Ishikawa (cell line): ENCODE results near the gene SPATC1L.

Source experiments
- CEBPB ChIP-seq: IDR thresholded peaks from 2 replicates; pipeline ENCODE4 v1.6.1; 2012
- CREB1 ChIP-seq: IDR thresholded peaks from 2 replicates; pipeline ENCODE4 v1.6.1; 2012; ENCODE audit warnings: low read depth
- EP300 ChIP-seq: IDR thresholded peaks from 2 replicates; pipeline ENCODE4 v1.6.1; 2012; ENCODE audit warnings: borderline replicate concordance
- FOXM1 ChIP-seq: IDR thresholded peaks from 2 replicates; pipeline ENCODE4 v1.6.1; 2012; ENCODE audit warnings: low read depth, borderline replicate concordance
- MAX ChIP-seq: IDR thresholded peaks from 2 replicates; pipeline ENCODE4 v1.6.1; 2012
- NFIC ChIP-seq: IDR thresholded peaks from 2 replicates; pipeline ENCODE4 v1.6.1; 2012
- RAD21 ChIP-seq: IDR thresholded peaks from 2 replicates; pipeline ENCODE4 v1.6.1; 2012; ENCODE audit warnings: low read depth
- REST ChIP-seq: IDR thresholded peaks from 2 replicates; pipeline ENCODE4 v1.6.1; 2012; ENCODE audit warnings: low read depth, mild to moderate bottlenecking
- TAF1 ChIP-seq: IDR thresholded peaks from 2 replicates; pipeline ENCODE4 v1.6.1; 2012; ENCODE audit warnings: low read depth, mild to moderate bottlenecking
- TCF12 ChIP-seq: IDR thresholded peaks from 2 replicates; pipeline ENCODE4 v1.6.1; 2012; ENCODE audit warnings: low read depth
- TEAD4 ChIP-seq: IDR thresholded peaks from 2 replicates; pipeline ENCODE4 v1.6.1; 2012
- USF1 ChIP-seq: IDR thresholded peaks from 2 replicates; pipeline ENCODE4 v1.6.1; 2012
- YY1 ChIP-seq: IDR thresholded peaks from 2 replicates; pipeline ENCODE4 v1.6.1; 2012; ENCODE audit warnings: low read depth
- ZBTB7A ChIP-seq: IDR thresholded peaks from 2 replicates; pipeline ENCODE4 v1.6.1; 2012; ENCODE audit warnings: low read depth

SPATC1L gene

GRCh38 chr21:46205166-46205565 is 20.9 kb upstream of the SPATC1L start:
- TF ChIP-seq TCF12 = no peak
- no peak for TF ChIP-seq YY1
- no peak for TF ChIP-seq FOXM1
- no peak for TF ChIP-seq REST
- no peak for TF ChIP-seq CEBPB
- no peak for TF ChIP-seq NFIC
- no peak for TF ChIP-seq USF1
- TF ChIP-seq ZBTB7A = no peak
- TF ChIP-seq CREB1 = no peak

GRCh38 chr21:46203203-46203600 is 18.9 kb upstream of the SPATC1L start:
- TF ChIP-seq NFIC = no peak
- no peak for TF ChIP-seq EP300
- no peak for TF ChIP-seq TEAD4
- no peak for TF ChIP-seq TCF12
- TF ChIP-seq REST = no peak
- no peak for TF ChIP-seq USF1
- no peak for TF ChIP-seq ZBTB7A
- TF ChIP-seq CEBPB = no peak
- TF ChIP-seq FOXM1 = no peak
- TF ChIP-seq MAX = no peak

- no peak for TF ChIP-seq MAX
- TF ChIP-seq YY1 = no peak
- TF ChIP-seq TCF12 = no peak
- no peak for TF ChIP-seq TEAD4
- no peak for TF ChIP-seq NFIC
- no peak for TF ChIP-seq TAF1
- TF ChIP-seq RAD21 = no peak
- no peak for TF ChIP-seq USF1
- TF ChIP-seq ZBTB7A = no peak
- TF ChIP-seq REST = no peak
- no peak for TF ChIP-seq EP300
- no peak for TF ChIP-seq FOXM1
- no peak for TF ChIP-seq CEBPB
Observed at GRCh38 chr21:46202592-46203202, 18.4 kb upstream of the SPATC1L start.

GRCh38 chr21:46199436-46200373 is 15.4 kb upstream of the SPATC1L start:
- no peak for TF ChIP-seq TAF1
- TF ChIP-seq EP300 = no peak
